ENCODE data around the gene DIRAS2.

GRCh38 chr9:90641086-90641485, 1.5 kb downstream of the DIRAS2 start:
- TF ChIP-seq SIN3A (IDR thresholded peaks at IDR 0.05; ENCODE audit: borderline replicate concordance, insufficient read depth, low read depth, low read length) (no peak), CTCF (IDR thresholded peaks at IDR 0.05) (no peak), POLR2AphosphoS5 (IDR thresholded peaks at IDR 0.05; ENCODE audit: low read depth, low read length) (no peak), REST (IDR thresholded peaks at IDR 0.05; ENCODE audit: insufficient read depth in 1 of 2, low read depth in 2 of 2, low read length in 1 of 2) (no peak)

Data from Panc1 (cell line).